GM15510 (cell line): ENCODE results near the gene SNRPA.

Experiments
- POLR2A ChIP-seq: IDR thresholded peaks from 3 replicates; pipeline ENCODE4 v1.6.1; 2011; ENCODE audit warnings: borderline replicate concordance; ENCODE audit not compliant: insufficient read length; ENCODE audit errors: extremely low read depth

Gene SNRPA

GRCh38 chr19:40777937-40778705 is 27.1 kb downstream of the SNRPA start, which contains the start of gene RAB4B:
TSS of gene RAB4B (plus strand) at chr19:40778247. CDS start at chr19:40778376, 129 bp downstream.
- peak; percentile 64 for TF ChIP-seq POLR2A

- no peak for TF ChIP-seq POLR2A
Measured at GRCh38 chr19:40778706-40779284, 27.8 kb downstream of the SNRPA start.

GRCh38 chr19:40780582-40780981 is 29.6 kb downstream of the SNRPA start:
- TF ChIP-seq POLR2A: no peak

- no peak for TF ChIP-seq POLR2A
Measured at GRCh38 chr19:40781140-40781539, 30.1 kb downstream of the SNRPA start.

GRCh38 chr19:40783711-40784110 is 32.7 kb downstream of the SNRPA start:
- TF ChIP-seq POLR2A: no peak

- TF ChIP-seq POLR2A: no peak
Measured at GRCh38 chr19:40785526-40785925, 34.5 kb downstream of the SNRPA start.

- TF ChIP-seq POLR2A: no peak
Measured at GRCh38 chr19:40786060-40787037, 35.3 kb downstream of the SNRPA start.

GRCh38 chr19:40791349-40791748 is 40.3 kb downstream of the SNRPA start:
- no peak for TF ChIP-seq POLR2A

GRCh38 chr19:40791996-40792395 is 41.0 kb downstream of the SNRPA start:
- TF ChIP-seq POLR2A: no peak

GRCh38 chr19:40797166-40797962 is 46.4 kb downstream of the SNRPA start:
- TF ChIP-seq POLR2A: no peak

GRCh38 chr19:40797963-40798682 is 47.1 kb downstream of the SNRPA start:
- TF ChIP-seq POLR2A: peak; percentile 52

- peak; percentile 67 for TF ChIP-seq POLR2A
Measured at GRCh38 chr19:40798683-40799557, 47.9 kb downstream of the SNRPA start, which contains the start of gene EGLN2. TSS of gene EGLN2 (plus strand) at chr19:40799191. CDS start at chr19:40800573, 1,382 bp downstream.
